ENCODE data around the gene TSPAN18.

- no peak for TF ChIP-seq EZH2 (optimal IDR thresholded peaks at IDR 0.05; ENCODE audit: low read depth, low read length)
- no peak for TF ChIP-seq CTCF (IDR thresholded peaks at IDR 0.05; ENCODE audit: low read length)
These were observed 128.2 kb downstream of the TSPAN18 start for GRCh38 chr11:44854741-44855492.
